ENCODE data around the gene RANBP3L.

RANBP3L gene

GRCh38 chr5:36243653-36244052 is 58.0 kb downstream of the RANBP3L start:
- DNase-seq (ENCODE audit: low read depth), result no peak

GRCh38 chr5:36242534-36243485 is 58.9 kb downstream of the RANBP3L start:
- DNase-seq (ENCODE audit: low read depth), result no peak

GRCh38 chr5:36241631-36242533 is 59.8 kb downstream of the RANBP3L start, which contains the start of gene NADK2:
NADK2 (minus strand) TSS chr5:36241925; CDS start chr5:36241798, 127 bp downstream.
- peak; percentile 79 for DNase-seq (ENCODE audit: low read depth)

GRCh38 chr5:36240779-36241630 is 60.7 kb downstream of the RANBP3L start:
- no peak for DNase-seq (ENCODE audit: low read depth)

GRCh38 chr5:36239370-36240293 is 62.1 kb downstream of the RANBP3L start:
- no peak for DNase-seq (ENCODE audit: low read depth)

GRCh38 chr5:36238502-36239295 is 63.0 kb downstream of the RANBP3L start:
- no peak for DNase-seq (ENCODE audit: low read depth)

GRCh38 chr5:36237751-36238150 is 64.0 kb downstream of the RANBP3L start:
- no peak for DNase-seq (ENCODE audit: low read depth)

- DNase-seq (ENCODE audit: low read depth), result no peak
These were observed 64.9 kb downstream of the RANBP3L start for GRCh38 chr5:36236801-36237200.

- DNase-seq (ENCODE audit: low read depth), result no peak
These were observed 69.2 kb downstream of the RANBP3L start for GRCh38 chr5:36232533-36232932.

GRCh38 chr5:36230151-36230790 is 71.4 kb downstream of the RANBP3L start:
- no peak for DNase-seq (ENCODE audit: low read depth)

- no peak for DNase-seq (ENCODE audit: low read depth)
These were observed 73.2 kb downstream of the RANBP3L start for GRCh38 chr5:36228505-36228904.

GRCh38 chr5:36227046-36227445 is 74.7 kb downstream of the RANBP3L start:
- no peak for DNase-seq (ENCODE audit: low read depth)

GRCh38 chr5:36222620-36223019 is 79.1 kb downstream of the RANBP3L start:
- no peak for DNase-seq (ENCODE audit: low read depth)

- no peak for DNase-seq (ENCODE audit: low read depth)
These were observed 83.7 kb downstream of the RANBP3L start for GRCh38 chr5:36217988-36218387.

- no peak for DNase-seq (ENCODE audit: low read depth)
These were observed 84.1 kb downstream of the RANBP3L start for GRCh38 chr5:36217567-36217966.

- no peak for DNase-seq (ENCODE audit: low read depth)
These were observed 85.8 kb downstream of the RANBP3L start for GRCh38 chr5:36215910-36216309.

- DNase-seq (ENCODE audit: low read depth), result no peak
These were observed 87.3 kb downstream of the RANBP3L start for GRCh38 chr5:36214436-36214835.

GRCh38 chr5:36209664-36210063 is 92.0 kb downstream of the RANBP3L start:
- DNase-seq (ENCODE audit: low read depth), result peak; percentile 14

- DNase-seq (ENCODE audit: low read depth), result no peak
These were observed 92.9 kb downstream of the RANBP3L start for GRCh38 chr5:36208786-36209185.
